MM.1S (cell line): ENCODE measurements around the gene FNDC8.

ENCODE experiments used
- CTCF ChIP-seq: fragments of 300-600 bp; sonication (generic); IDR thresholded peaks from 2 replicates; pipeline ENCODE4 v1.5.1; 2016; ENCODE audit warnings: antibody characterized with exemption, low read length, mixed read lengths
- EZH2 ChIP-seq: fragments of 300-600 bp; sonication (generic); optimal IDR thresholded peaks from 2 replicates; pipeline ENCODE3; 2017; ENCODE audit warnings: low read depth, mild to moderate bottlenecking, antibody characterized with exemption, low read length, mixed read lengths
- EZH2phosphoT487 ChIP-seq: fragments of 300-600 bp; sonication (generic); IDR thresholded peaks from 2 replicates; pipeline ENCODE4 v1.6.1; 2018; ENCODE audit warnings: antibody characterized with exemption, low read length

GRCh38 chr17:35087731-35088355 is 33.6 kb upstream of the FNDC8 start:
- TF ChIP-seq CTCF (no peak), EZH2 (no peak), EZH2phosphoT487 (no peak)
